ENCODE measurements around the gene SEC14L5.

SEC14L5 gene

DNA sequence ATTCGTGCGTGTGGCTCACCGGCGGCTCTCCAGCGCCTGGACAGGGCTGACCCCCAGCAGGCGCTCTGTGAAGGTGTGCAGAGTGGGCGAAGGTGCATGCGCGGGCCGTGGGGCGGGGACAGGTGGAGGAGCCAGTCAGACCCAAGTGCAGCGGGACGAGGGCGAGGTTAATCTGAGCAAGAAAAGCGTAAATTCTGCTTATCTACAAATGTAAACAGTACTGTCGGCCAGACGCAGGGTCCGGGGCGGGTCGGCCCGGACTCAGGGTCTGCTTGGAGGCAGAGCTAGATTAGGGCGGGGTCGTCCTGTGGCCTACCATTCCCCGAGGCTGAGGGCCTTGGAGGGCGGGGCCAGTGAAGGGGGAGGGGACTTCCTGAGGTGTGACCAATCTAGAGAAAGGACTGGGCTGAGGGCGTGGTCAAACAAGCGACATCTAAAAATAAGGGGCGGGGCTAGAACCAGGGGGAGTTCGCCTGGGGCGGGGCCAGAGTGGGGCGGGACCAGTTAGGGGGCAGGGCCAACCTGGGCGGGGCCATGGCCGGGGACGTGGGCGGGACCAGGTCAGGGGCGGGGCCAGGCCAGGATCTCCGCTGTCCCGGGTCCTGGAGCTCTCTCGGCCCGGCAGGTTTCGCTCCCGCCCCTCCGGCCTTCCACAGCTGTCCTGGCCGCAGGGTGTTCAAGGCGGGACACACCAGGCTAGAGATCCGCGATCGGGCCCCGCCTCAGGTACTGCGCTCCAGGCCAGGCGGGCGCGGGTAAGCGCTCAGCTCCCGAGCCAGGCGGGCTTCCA, at the start of gene SEC14L5:
Gene SEC14L5 (plus strand): TSS at position 611 of the 790 bp plus-strand sequence. CDS start 994 bp downstream, outside the sequence.
- DNase-seq (ENCODE audit: low read depth): peak; percentile 83
- TF ChIP-seq, protein P1, sequence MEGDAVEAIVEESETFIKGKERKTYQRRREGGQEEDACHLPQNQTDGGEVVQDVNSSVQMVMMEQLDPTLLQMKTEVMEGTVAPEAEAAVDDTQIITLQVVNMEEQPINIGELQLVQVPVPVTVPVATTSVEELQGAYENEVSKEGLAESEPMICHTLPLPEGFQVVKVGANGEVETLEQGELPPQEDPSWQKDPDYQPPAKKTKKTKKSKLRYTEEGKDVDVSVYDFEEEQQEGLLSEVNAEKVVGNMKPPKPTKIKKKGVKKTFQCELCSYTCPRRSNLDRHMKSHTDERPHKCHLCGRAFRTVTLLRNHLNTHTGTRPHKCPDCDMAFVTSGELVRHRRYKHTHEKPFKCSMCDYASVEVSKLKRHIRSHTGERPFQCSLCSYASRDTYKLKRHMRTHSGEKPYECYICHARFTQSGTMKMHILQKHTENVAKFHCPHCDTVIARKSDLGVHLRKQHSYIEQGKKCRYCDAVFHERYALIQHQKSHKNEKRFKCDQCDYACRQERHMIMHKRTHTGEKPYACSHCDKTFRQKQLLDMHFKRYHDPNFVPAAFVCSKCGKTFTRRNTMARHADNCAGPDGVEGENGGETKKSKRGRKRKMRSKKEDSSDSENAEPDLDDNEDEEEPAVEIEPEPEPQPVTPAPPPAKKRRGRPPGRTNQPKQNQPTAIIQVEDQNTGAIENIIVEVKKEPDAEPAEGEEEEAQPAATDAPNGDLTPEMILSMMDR (IDR thresholded peaks at IDR 0.05; ENCODE audit: control insufficient read depth, insufficient read depth, low read depth, low read length, missing control alignments): no peak
- peak within 1 kb of the TSS; percentile 53 for H3K4me3 ChIP-seq (ENCODE audit: control insufficient read depth, low read depth, low read length)

GRCh38 chr16:4908854-4909401, 49.2 kb upstream of the SEC14L5 start:
- TF ChIP-seq, protein P1 (IDR thresholded peaks at IDR 0.05; ENCODE audit: control insufficient read depth, insufficient read depth, low read depth, low read length, missing control alignments): no peak
- no peak for DNase-seq (ENCODE audit: low read depth)
- no peak overlapping the region for H3K4me3 ChIP-seq (ENCODE audit: control insufficient read depth, low read depth, low read length)

DNA sequence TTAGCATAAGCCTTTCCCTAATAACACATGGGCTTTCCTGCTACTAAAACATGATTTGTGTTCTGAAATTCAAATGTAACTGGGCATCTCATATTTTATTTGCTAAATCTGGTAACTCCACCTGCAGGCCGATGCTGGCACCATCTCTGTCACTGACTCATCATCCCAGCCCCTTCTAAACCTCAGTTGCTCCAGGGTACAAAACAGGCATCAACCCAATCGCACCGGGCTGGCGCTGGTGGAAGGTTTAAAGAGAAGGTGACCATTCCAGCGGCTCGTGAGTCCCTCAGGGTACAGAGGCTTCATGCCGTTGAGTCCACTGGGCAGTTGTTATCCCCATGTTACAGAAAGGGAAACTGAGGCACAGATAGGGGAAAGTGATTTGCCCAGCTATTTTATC, 48.3 kb upstream of the SEC14L5 start:
- H3K4me3 ChIP-seq (ENCODE audit: control insufficient read depth, low read depth, low read length): no peak overlapping the region
- TF ChIP-seq, protein P1 (IDR thresholded peaks at IDR 0.05; ENCODE audit: control insufficient read depth, insufficient read depth, low read depth, low read length, missing control alignments): no peak
- DNase-seq (ENCODE audit: low read depth): no peak

- TF ChIP-seq, protein P1 (IDR thresholded peaks at IDR 0.05; ENCODE audit: control insufficient read depth, insufficient read depth, low read depth, low read length, missing control alignments): no peak
- H3K4me3 ChIP-seq (ENCODE audit: control insufficient read depth, low read depth, low read length): no peak overlapping the region
- DNase-seq (ENCODE audit: low read depth): no peak
Measured at GRCh38 chr16:4910828-4911227, 47.3 kb upstream of the SEC14L5 start.

- TF ChIP-seq, protein P1 (IDR thresholded peaks at IDR 0.05; ENCODE audit: control insufficient read depth, insufficient read depth, low read depth, low read length, missing control alignments): no peak
- DNase-seq (ENCODE audit: low read depth): peak; percentile 10
- no peak overlapping the region for H3K4me3 ChIP-seq (ENCODE audit: control insufficient read depth, low read depth, low read length)
Measured at GRCh38 chr16:4911970-4912386, 46.2 kb upstream of the SEC14L5 start.

- TF ChIP-seq, protein P1 (IDR thresholded peaks at IDR 0.05; ENCODE audit: control insufficient read depth, insufficient read depth, low read depth, low read length, missing control alignments): no peak
- no peak for DNase-seq (ENCODE audit: low read depth)
- H3K4me3 ChIP-seq (ENCODE audit: control insufficient read depth, low read depth, low read length): no peak overlapping the region
Measured at GRCh38 chr16:4913130-4913773, 44.9 kb upstream of the SEC14L5 start.

All from AG09309 (cell line).